Hippocampal formation (tissue), 2 donors: ENCODE results near the gene STK32B.
A peak's percentile ranks its signal among the peaks of the same experiment; 100 is the strongest.

Experiments used
- DNase-seq, 2 donors: peaks; one replicate each; lab custom pipeline; 2025; lab: John Stamatoyannopoulos, UW

Gene STK32B

DNA sequence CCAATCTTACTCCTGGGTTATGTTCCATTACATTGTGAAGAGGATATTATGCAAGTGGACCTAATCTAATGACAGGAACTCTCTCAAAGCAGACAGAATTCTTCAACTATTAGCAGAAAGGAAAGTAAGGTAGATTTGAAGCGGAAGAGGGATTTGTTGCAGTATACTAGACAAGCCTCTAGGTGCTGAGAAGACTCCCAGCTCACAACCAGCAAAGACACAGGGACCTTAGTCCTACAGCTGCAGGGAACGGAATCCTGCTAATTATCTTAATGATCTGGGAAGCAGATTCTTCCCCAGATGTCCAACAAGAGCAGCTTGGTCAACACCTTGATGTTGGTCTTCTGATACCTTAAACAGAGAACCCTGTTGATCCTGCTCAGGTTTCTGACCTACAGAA is 73.6 kb downstream of the STK32B start:
- DNase-seq = no peak

DNA sequence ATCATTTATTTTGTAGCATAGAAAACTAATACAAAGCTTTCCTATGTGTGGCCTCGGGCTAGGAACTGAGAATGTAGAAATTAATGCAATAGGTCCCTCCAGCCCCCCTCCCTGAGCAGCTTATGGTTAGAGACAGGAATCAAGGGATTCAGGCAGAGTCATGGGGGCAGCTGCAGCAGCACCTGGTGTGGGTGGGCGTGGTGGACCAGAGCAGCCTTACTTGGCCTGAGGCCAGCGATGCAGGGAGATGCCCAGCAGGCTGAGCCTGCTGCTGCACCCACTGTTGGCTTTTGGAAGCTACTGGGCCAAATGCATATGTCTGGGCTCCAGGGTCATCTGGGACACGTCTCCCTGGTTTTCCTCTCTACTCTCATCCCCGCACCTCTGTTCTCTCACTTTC is 74.0 kb downstream of the STK32B start:
- no peak for DNase-seq

DNA sequence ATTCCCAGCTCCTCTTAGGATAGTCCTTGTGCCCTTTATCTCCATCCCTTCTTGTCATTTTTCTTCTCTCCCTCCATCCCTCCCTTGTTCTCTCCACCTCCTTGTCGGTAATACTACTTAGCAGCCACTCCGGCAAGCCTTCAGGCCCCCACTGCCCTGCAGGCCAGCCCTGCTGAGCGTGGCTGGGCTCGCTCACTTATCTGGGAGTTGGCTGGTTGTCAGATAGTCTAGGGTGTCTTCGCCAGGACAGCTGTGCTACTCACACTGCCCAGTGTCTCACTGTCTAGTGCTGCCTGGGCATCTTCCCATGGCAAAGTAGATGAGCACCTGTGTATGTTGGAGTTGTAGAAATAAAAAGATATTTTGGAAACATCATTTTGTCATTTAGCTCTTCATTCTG is 75.0 kb downstream of the STK32B start:
- no peak for DNase-seq

DNA sequence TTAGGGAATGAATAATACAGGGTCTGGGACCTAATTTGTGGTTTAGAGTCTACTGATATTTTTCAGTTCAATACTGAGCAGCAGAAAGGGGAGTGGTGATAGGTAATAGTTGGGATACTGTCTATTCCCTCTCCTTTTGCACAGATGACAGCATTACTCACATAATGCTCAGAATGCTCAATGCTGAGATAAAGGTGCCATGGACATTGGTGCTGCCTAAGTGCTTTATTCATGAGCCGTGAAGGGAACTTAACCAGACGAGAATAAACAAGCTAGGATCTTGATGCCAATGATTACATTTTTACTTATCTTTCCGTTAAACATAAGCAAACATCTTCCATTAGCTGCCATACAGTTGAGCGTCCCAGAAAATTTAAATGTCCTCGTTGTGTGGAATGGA is 75.6 kb downstream of the STK32B start:
- DNase-seq = no peak

DNA sequence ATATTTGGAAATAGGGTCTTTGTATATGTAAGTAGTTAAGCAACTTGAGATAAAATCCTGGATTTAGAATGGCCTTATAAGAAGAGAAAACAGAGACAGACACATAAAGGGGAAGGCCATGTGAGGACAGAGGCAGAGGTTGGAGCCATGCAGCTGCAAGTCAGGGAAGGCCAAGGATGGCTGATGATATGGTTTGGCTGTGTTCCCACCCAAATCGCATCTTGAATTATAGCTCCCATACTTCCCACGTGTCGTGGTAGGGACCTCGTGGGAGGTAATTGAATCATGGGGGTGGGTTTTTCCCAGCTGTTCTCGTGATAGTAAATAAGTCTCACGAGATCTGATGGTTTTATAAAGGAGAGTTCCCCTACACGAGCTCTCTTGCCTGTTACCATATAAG is 76.3 kb downstream of the STK32B start:
- no peak for DNase-seq

DNA sequence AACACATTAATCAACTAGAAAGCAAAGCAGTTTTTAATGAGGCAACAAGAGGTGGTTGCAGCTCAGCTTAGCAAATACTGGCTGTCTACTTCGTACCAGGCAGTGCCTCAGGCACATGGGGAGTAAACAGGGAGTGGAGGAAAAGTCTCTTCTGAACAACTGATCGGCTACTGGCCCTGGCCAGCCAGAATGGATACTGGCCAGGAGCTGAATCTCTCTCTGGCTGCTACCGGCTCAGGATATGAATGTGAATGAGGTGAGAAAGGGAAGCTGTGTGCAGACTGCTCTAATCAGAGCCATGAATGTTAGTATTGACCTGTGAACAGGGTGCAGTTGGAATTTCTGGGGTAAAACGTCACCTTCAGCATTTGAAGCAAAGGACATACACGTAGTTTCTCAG is 77.3 kb downstream of the STK32B start:
- DNase-seq = no peak

DNA sequence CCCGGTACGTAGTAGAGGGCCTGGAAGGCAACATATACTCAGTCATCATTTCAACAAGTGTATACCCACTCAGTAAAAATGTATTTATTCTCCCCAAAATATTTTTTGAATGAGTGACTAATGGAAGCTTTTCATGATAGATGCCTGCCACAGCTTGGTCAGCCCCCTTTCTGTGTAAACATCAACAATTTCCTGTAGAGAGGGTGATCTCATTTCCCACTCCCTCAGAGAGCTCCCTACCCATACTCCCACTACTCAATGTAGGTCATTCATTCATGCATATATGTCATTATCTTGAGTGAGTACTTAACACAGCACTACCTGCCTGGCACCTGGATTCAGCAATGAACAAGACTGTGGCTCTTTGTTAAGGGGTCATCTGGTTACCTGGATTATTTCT is 81.9 kb downstream of the STK32B start:
- no peak for DNase-seq

DNA sequence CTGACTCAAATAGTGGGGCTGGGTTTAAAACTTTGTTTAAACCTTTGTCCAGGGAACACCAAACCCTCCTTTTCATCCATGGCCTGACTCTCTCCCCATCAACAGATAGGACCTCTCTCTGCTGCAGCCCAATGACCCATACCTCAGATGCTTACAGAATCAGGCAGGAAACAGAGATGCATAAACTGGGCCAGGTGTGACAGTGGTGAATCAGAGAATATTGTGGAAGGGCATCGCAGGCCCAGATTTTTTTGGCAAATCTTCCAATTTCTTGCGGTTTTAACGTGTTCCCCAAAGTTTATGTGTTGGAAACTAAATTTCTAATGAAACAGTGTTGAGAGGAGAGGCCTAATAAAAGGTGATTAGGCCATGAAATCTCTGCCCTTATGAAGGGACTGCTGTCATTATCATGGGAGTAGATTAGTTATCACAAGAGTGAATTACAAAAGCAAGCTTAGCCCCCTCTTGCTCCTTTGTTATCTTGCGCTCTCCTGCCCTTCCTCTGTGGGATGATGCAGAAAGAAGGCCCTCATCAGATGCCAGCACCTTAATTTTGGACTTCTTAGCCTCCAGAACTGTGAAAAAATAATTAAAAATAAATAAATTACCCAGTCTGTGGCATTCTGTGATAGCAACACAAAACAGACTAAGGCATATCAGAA is 82.8 kb downstream of the STK32B start:
- no peak for DNase-seq

DNA sequence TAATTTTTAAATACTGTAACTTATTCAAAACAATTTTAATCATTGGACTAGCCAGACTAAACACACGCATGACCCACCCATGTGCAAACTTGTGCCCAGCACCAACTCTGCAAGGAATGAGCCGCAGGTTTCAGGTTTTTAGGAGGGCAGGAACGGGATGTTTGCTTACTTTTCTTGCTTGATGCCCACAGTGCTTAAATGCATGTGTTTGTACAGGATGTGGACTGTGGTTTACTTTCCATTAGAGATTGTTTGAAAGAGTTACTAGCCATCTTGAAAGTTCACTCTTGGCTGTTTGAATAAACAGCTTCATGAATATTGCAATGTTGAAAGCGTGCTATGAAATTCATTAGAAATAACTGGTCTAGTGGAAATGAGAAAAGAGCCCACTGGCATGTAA is 83.3 kb downstream of the STK32B start:
- DNase-seq = no peak

DNA sequence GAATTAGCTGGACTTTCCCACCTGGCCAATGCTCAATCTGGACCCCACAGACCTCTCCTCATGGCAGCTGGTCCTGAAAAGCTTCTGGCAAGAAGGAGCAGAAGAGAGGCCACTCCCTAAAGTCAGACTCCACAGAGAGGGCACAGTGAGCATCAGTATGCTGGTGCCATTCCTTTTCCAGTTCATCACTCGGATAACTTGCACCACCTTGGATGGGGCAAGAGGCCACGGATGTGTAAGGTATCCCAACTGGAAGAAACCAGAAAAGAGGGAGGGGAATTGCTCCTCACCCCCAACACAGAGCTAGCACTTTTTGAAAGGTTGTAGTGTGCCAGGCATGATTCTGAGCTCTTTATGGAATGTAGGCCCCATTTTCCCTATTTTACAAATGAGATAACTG is 85.9 kb downstream of the STK32B start:
- DNase-seq = no peak

DNA sequence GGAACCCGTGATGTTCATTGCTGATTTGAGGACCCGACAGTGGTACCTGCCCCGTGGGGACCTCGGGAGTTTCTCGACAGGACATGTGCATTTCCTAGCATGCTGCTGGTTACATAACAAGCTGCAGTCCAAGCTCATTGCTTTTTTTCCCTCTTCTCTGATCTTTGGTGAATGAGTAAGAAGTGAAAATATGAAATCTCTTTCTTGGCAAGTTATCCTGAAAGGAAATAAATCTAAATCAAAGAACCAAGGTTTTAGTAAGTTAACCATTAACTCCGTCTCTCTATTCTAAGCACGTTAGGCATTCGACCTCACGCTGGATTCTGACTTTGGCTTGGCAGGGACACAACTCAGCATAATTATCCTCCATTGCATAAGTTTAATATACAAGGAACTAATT is 86.6 kb downstream of the STK32B start:
- DNase-seq = no peak

DNA sequence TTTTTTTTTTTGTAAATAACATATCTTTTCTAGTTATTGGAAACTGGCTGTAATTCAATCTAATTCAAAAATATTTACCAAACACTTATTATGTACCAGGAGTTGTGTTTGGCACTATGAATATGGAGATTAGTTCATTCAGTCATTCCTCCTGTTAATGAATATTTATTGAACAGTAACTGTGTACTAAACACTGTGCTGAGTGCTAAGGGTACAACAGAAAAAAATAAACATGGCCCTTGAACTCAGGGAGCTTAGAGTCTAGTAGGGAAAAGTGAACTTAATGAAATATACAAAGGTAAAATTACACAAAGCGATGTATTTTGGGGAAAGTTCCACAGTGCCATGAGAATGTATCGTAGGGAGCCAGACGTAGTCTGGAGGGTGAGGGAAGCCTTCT is 87.1 kb downstream of the STK32B start:
- no peak for DNase-seq

DNA sequence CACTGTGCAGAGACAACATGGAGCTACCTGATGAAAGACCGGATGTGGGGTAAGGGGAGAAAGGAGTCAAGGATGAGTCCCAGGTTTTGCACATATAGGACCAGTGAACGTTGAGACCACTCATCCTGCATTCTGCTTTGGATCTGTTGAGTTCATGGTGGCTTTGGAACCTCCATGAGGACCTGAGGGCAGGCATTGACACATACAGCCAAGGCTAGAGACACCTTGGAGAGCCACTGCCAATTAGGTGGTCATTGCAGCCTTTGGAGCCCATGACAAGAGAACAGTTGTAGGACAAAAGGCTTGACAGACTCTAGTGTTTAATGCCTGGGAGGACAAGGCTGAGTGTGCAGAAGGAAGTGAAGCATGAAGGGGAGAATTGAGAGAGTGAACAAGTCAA is 87.9 kb downstream of the STK32B start:
- no peak for DNase-seq

DNA sequence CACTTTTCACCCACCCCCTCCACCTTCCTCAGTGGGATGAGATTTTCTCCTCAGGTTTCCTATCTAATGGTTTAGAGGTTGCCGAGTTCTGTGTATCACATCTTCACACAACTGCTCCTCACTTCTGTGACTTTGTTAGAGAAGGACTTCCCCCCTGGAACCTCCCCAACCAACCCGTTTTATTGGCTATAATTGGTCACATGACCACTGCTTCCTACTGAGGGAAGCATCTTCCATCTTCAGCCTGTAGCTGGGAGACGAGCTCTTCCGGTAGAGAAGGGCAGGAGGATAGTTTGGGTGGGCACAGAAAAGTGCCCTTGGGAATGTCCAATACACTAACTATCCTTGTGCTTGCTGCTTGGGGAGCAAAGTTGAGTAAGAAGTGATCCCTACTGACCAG is 90.5 kb downstream of the STK32B start:
- no peak for DNase-seq

DNA sequence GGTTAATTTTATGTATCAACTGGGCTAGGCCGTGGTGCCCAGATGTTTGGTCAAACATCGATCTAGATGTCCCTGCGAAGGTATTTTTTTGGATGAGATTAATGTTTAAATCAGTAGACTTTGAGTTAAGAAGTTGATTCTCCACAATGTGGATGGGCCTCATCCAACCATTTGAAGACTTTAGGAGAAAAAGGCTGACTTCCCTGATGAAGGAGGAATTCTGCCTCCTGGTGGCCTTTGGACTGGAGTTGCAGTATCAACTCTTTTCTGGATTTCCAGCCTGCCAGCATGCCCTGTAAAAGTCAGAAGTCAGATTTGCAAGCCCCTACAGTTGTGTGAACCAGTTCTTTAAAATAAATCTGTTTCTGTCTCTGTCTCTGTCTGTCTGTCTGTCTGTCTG is 91.4 kb downstream of the STK32B start:
- peak in 1 of 2 donors; percentile 5 for DNase-seq

DNA sequence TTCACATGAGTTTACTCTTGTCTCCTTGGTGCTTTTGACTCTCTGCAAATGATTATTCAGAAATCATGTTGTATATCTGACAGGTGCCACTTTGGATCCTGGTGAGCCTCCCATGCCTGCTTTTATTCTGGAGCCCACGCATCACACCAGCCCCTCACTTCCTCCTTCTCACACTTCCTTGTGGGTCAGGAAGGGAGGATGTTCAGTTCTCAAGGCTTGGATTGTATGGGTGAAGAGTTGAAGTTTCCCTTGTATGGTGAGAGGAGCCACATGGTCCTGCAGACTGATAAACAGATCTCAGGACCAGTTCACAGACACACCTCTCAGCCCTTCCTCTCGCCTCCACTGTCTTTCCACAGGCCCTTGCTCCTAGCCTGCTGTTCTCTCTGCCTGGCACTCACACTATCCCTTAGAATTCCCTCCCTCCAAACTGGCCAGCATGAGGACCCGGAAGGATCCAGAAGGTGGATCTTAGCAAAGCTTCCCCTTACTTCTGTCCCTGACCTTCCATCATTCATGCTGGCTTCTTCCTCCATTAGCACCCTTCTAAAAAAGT is 92.1 kb downstream of the STK32B start:
- DNase-seq = no peak

DNA sequence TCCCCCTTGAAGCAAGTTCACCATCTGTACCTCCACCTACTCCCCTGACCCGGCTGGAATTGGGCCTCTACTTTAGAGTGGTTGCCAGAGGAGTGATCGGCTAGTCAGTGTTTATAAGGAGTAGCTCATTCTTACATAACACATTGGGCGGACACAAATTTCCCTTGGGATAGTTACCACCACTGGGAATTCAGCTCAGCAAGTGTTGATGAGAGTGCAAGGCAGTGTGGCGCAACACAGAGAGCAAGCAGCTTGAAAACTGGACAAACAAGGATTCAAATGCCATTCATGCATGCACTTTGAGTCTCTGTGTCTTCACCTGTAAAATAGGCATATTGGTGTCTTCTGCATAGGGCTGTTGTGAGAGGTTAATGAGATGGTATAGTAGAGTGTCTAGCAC is 92.7 kb downstream of the STK32B start:
- no peak for DNase-seq

DNA sequence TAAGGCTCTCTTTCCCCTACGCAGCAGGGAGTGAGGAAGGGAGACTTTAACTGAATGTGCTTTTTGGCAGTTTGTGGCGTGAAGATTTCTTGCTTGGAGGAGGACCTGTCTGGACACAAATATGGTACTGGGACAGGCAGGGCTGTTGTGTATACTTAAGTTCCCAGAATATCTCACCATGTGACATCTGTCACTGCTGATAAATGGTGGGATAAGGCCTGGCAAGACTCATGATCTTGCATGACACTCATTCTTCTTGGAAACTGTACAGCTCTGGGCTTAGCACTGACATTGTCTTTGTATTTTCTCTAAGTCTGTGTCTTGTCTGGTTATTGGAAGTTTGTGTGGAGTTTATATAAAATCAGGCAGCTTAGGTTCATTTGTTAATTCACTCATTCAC is 93.1 kb downstream of the STK32B start:
- DNase-seq = no peak

DNA sequence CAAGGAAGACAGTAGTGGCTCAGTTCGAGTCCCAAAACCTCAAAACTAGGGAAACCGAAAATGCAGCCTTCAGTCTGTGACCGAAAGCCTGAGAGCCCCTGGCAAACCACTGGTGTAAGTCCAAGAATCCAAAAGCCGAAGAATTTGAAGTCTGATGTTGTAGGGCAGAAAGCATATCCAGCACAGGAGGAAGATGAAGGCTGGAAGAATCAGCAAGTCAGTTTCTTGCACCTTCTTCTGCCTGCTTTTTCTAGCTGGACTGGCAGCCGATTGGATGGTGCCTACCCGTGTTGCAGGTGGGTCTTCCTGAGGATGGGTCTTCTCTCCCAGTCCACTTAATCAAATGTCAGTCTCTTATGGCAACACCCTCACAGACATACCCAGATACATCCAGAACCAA is 95.0 kb downstream of the STK32B start:
- no peak for DNase-seq

DNA sequence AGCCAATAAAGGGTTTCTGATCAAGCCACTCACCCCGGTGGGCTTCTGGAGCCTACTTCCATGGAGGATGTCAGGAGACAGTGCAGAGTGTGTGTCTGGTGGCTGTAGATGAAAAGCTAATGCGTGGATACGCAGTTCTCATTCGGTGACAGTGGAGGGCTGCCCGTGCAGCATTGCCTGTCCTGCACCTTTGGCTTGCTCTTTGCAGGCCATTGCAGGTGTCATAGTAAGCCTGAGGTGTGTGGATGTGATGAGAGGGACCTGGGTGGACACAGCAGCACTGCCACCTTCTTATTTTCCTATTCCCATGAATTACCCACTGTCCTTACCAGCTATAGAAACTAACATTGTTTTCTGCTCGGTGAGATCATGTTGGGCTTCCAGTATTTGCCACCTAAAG is 101.2 kb downstream of the STK32B start:
- no peak for DNase-seq

DNA sequence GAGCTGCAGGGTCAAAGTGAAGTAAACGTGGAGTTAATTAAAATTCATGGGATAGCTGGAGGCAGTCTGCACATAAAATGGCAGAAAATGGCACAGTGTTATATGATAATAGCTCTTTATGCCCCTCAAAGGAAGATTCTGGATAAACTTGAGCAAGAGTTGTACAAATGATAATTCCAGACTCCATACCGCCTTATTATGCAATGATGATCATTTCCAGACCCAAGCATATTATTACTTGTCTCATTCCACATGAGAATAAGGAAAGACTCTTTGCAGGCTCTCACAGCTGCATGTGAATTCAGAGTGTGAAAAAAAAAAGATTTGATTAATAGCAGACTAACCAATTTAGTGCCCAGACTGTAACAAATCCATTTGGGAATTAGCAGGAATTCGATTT is 105.4 kb downstream of the STK32B start:
- DNase-seq = no peak

DNA sequence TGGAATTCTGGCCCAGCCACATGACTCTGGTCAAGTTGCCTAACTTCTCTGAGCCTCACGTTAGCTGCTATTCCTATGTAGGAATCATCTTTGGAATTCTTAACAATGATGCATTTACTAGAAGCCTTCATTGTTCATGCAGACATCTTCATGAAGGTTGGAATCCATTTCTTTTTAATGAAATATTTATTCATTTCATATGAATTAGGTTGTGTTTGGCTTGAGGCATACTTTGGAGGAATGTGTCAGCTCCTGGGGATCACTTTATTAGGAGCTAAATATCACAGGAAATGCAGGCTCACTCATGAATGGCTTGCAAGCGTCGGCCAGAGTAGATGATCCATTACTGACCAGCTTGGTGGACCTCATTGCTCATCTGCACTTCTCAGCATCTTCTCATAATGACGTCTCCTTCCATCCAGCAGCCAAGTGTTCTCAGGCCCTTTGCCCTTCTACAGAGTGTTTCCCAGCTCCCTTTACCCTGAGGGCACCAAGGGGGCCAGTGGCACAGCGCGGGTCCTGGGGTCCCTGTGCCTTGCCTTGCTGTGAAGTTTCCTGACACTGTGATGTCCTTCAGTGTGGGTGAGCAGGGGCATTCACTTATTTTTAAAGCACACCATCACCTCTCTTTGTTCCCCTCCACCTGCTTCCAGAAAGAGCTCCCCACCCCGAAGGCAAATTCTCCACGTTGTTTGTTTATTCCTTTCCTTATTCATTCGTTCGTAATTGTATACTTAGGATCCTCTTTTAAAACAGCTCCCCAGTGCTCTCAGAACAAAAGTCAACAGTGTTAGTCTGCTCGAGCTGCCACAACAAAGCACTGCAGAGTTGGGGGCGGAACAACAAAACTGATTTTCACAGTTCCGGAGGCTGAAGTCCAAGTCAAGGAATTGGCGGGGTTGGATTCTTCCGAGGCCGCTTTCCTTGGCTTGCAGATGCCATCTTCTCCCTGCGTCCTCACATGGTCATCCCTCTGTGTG is 106.8 kb downstream of the STK32B start:
- no peak for DNase-seq

DNA sequence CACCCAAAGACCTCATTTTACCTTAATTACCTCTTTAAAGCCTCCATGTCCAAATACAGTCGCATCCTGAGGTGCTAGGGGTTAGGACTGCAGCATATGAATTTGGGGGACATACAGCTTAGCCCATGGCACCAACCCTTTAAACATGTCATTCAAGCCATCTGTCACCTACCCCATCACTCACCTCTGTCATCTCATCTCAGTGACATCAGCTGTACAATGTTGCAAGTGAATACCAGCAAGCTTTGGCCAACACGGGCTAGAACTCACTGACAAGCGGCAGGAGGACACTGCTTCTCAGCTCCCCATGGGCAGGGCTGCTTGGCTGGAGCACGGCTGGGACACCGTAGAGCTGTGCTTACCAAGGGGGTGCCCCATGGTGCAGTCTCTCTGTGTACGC is 107.5 kb downstream of the STK32B start:
- DNase-seq = no peak
